Sigmoid colon (tissue), 7 donors: ENCODE data around the gene TRPV3. TPM values are rescaled to one million over a fixed set of nuclear protein-coding genes. Genes with fewer than 3 reads are reported as not detected.
"Not testable (repeated sequence)": the region's sequence is repeated elsewhere in the genome, so short reads cannot be mapped to it uniquely, and the experiment has no call there.

Source experiments
- DNase-seq: peaks from one replicate; pipeline ENCODE4 v3.0.0-alpha.2; 2019
- H3K27ac ChIP-seq, 4 donors: fragments of 200-600 bp; sonication (generic); one replicate each; pipeline ENCODE4 v1.5.1; 2016 to 2019; ENCODE audit warnings: mild to moderate bottlenecking in 1 of 4
- H3K27me3 ChIP-seq, 3 donors: fragments of 200-600 bp; sonication (generic); one replicate each; pipeline ENCODE4 v1.5.1; 2019; ENCODE audit warnings: mild to moderate bottlenecking in 1 of 3
- H3K36me3 ChIP-seq, 4 donors: fragments of 200-600 bp; sonication (generic); one replicate each; pipeline ENCODE4 v1.5.1; 2016 to 2019
- H3K4me1 ChIP-seq, 4 donors: fragments of 200-600 bp; sonication (generic); one replicate each; pipeline ENCODE4 v1.5.1; 2017 to 2019
- H3K4me3 ChIP-seq, 4 donors: fragments of 200-600 bp; sonication (generic); one replicate each; pipeline ENCODE4 v1.5.1; 2017 to 2019; ENCODE audit warnings: mild to moderate bottlenecking in 2 of 4, moderate library complexity in 1 of 4
- H3K9me3 ChIP-seq, 4 donors: fragments of 200-600 bp in 3 of 4; sonication (generic) in 3 of 4; one replicate each; pipeline versions ENCODE4 v1.5.1 to v1.6.1; 2013 to 2019
- CTCF ChIP-seq, 4 experiments: fragments of 450-650 bp in 3 of 4; fragments of 200-600 bp in 1 of 4; IDR thresholded peaks; one replicate each; pipeline ENCODE4 v1.5.1; 2016 to 2019; ENCODE audit warnings: antibody characterized with exemption in 4 of 4, mild to moderate bottlenecking in 3 of 4, moderate library complexity in 2 of 4
- EP300 ChIP-seq, 4 donors: sonication (generic); formaldehyde crosslinking; IDR thresholded peaks; one replicate each; pipeline ENCODE4 v1.6.1; 2017; ENCODE audit warnings: antibody characterized with exemption in 4 of 4
- POLR2A ChIP-seq, 2 donors: fragments of 450-650 bp; IDR thresholded peaks; one replicate each; pipeline ENCODE4 v1.6.1; 2016; ENCODE audit warnings: antibody characterized with exemption in 2 of 2, mild to moderate bottlenecking in 2 of 2, moderate library complexity in 2 of 2
- POLR2AphosphoS5 ChIP-seq, 4 donors: sonication (generic); formaldehyde crosslinking; IDR thresholded peaks; one replicate each; pipeline ENCODE4 v1.6.1; 2017; ENCODE audit warnings: antibody characterized with exemption in 4 of 4
- WGBS, 2 donors: extraction: QIAGEN DNeasy Blood & Tissue Kit; methylation state at CpG; one replicate each; pipeline ENCODE4 v1.1.7; 2013; 5-methylcytosine and 5-hydroxymethylcytosine counted together
- intact Hi-C: fragments of 100-400 bp; cut with DNase I; formaldehyde crosslinking; loops from one replicate; pipeline ENCODE4 v1.15.1; 2023
- polyA plus RNA-seq, 3 donors: library from polyadenylated mRNA; stranded (reverse); fragments of 200-250 nt; gene quantifications; one replicate each; pipeline ENCODE4 v1.2.3, GENCODE V29; 2013
- total RNA-seq, 4 donors: library from RNA; depleted of rRNA; stranded (reverse); fragments of >200 nt; gene quantifications; one replicate each; pipeline ENCODE4 v1.1.0, GENCODE V29; 2016
- donor health status: healthy with polysubstance abuse.
- donor health status: Bipolar disorder and iron deficiency.
- donor health status: healthy.

Gene TRPV3
- total and polyA plus RNA-seq, 7 donors, result 0.14 to 3.3 (median 1.8) TPM

DNA sequence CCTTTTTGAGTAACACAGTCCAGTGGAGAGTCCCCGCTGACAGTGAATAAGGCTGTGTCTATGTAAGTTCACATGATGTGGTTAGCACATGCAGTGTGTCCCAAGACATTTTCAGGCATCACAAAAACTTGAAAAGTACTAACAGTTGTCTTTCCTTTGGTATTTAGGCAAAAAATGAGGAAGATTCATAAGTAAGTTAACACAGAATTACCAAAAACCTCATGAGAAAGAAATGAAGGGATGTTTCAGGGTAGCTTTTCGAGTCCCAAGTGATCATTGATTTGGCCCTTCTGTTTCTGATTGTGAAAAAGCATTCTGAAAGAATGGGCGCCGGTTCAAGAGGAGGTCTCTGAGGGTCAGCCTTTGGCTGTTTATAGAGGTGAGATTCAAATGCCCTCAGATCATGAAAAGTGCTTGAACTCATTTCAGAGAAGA lies 82.3 kb downstream of the TRPV3 start:
- no peak for DNase-seq
- 67 to 90% methylated on average over 4 of the region's 4 CpGs for WGBS, 2 donors
- Histone ChIP-seq H3K36me3 (no peaks in the 10 kb centered on the region), H3K27me3 (no peaks in the 10 kb centered on the region), H3K4me3 (peak overlapping the region in 1 of 4 donors; percentile 35), H3K27ac (peak overlapping the region; percentile 43 to 61 (median 53)), H3K4me1 (no peaks in the 10 kb centered on the region), H3K9me3 (no peaks in the 10 kb centered on the region)
- intact Hi-C loops, result loop anchor here (10.0 kb wide), 1 partner anchor 60 kb away; no protein-coding TSS in a partner anchor
- TF ChIP-seq EP300 (IDR thresholded peaks at IDR 0.05) (no peak), CTCF (IDR thresholded peaks at IDR 0.05) (no peak), POLR2A (IDR thresholded peaks at IDR 0.05) (no peak), POLR2AphosphoS5 (IDR thresholded peaks at IDR 0.05) (no peak)

DNA sequence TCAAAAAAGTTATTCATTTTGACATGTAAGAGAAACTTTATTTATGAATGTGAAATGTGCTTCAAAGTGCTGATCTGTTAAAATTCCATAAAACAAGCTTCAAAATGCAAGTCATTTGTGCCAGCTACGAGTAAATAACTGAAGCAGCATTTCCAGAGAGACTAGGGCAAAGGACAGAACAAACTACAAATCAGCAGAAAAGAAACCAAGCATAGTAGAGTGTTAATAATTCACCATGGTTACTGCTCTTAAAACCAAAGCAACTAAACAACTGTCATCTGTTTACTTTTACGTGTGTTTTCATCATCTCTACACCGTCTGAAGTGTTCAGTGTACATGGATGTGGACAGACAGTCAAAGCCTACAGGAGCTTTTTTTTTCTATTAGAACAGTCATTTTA lies 83.4 kb downstream of the TRPV3 start:
- no peak for DNase-seq
- Histone ChIP-seq H3K9me3 (no peaks in the 10 kb centered on the region), H3K4me1 (no peaks in the 10 kb centered on the region), H3K36me3 (no peaks in the 10 kb centered on the region), H3K27me3 (no peaks in the 10 kb centered on the region), H3K27ac (peak overlapping the region in 3 of 4 donors; percentile 8 to 61 (median 61)), H3K4me3 (no peak overlapping the region)
- TF ChIP-seq EP300 (IDR thresholded peaks at IDR 0.05) (no peak), POLR2A (IDR thresholded peaks at IDR 0.05) (no peak), POLR2AphosphoS5 (IDR thresholded peaks at IDR 0.05) (no peak)
- intact Hi-C loops, result loop anchor here (10.0 kb wide), 1 partner anchor 61 kb away; no protein-coding TSS in a partner anchor
- 3 to 41% methylated on average over 3 of the region's 3 CpGs for WGBS, 2 donors

DNA sequence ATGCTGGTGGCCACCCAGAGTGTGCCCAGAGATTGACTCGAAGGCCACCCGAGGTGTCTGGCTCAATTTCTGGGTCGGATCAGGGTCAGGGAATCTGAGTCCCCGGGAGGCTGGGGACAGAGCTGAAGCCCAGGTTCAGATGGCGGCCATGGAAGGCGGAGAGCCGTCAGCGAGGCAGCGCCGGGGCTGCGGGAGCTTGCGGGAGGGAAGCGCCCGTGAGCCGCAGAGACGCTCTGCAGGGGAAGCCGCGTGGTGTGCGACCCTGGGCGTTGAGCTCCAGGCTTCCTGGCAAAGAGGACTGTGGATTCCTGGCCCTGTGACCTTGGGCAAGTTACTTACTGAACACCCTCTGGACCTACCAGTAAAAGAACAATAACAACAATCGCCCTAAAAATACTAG lies 85.5 kb downstream of the TRPV3 start:
- H3K27me3 ChIP-seq, result no peaks in the 10 kb centered on the region
- no peak for DNase-seq
- no peaks in the 10 kb centered on the region for H3K4me1 ChIP-seq
- intact Hi-C loops, result loop anchor here (10.0 kb wide), 1 partner anchor 63 kb away; no protein-coding TSS in a partner anchor
- WGBS, 2 donors, result 94 to 97% methylated on average over 21 of the region's 21 CpGs
- TF ChIP-seq CTCF (IDR thresholded peaks at IDR 0.05), result no peak
- no peak for TF ChIP-seq POLR2AphosphoS5 (IDR thresholded peaks at IDR 0.05)
- TF ChIP-seq EP300 (IDR thresholded peaks at IDR 0.05), result no peak
- TF ChIP-seq POLR2A (IDR thresholded peaks at IDR 0.05), result no peak
- H3K9me3 ChIP-seq, result no peaks in the 10 kb centered on the region
- no peak overlapping the region for H3K27ac ChIP-seq
- H3K4me3 ChIP-seq, result no peak overlapping the region
- no peaks in the 10 kb centered on the region for H3K36me3 ChIP-seq

DNA sequence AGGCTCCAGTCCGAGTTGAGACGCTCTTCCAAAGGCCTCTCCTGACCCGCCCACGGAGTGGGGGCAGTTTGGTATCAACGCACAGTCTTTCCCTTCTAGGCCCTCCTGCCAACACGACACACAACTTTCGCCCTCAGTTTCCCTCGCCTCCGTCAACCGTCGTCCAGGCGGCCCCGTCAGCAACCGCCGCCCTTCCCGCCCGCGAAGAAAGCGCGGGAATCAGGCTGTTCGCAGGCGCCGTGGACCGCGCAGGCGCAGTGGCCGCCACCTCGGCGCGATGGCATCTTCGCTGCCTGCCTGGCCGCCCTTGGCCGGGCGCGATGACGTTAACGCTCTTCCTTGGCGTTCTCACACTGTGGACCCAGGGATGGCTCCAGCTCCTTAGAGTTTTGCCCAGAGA lies 86.0 kb downstream of the TRPV3 start, which contains the start of gene SPATA22:
Gene SPATA22 (minus strand): TSS at position 221 of the 400 bp plus-strand sequence. CDS start 2,494 bp downstream, outside the sequence.
- intact Hi-C loops, result loop anchor here (10.0 kb wide), 1 partner anchor 63 kb away; no protein-coding TSS in a partner anchor
- no peak within 1 kb of the TSS for H3K4me3 ChIP-seq
- 93 to 97% methylated on average over 38 of the region's 38 CpGs for WGBS, 2 donors
- H3K9me3 ChIP-seq, result no peaks in the 10 kb centered on the region
- H3K27ac ChIP-seq, result no peak within 1 kb of the TSS
- H3K27me3 ChIP-seq, result no peaks in the 10 kb centered on the region
- DNase-seq, result no peak
- H3K36me3 ChIP-seq, result no peaks in the 10 kb centered on the region
- TF ChIP-seq POLR2AphosphoS5 (IDR thresholded peaks at IDR 0.05) (no peak), POLR2A (IDR thresholded peaks at IDR 0.05) (no peak), CTCF (IDR thresholded peaks at IDR 0.05) (no peak), EP300 (IDR thresholded peaks at IDR 0.05) (no peak)
- H3K4me1 ChIP-seq, result no peaks in the 10 kb centered on the region

DNA sequence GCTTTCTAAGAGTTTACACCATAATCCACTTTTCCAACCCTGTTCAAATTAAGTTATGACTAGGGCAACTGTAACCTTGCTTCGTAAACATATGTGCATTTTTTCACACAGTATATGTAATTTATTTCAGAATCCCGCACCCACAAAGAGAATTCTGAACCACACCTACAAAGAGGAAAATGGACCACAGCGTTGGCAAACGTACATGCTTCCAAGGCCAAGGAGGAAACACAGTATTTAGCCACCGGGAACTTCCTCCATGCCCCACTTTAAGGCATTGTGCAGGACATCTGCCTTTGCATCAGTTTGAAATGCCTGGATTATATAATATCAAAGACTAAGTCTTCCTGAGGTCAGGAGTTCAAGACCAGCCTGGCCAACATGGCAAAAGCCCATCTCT lies 88.1 kb downstream of the TRPV3 start:
- WGBS, 2 donors, result 17 to 61% methylated on average over 5 of the region's 5 CpGs
- H3K4me3 ChIP-seq, result no peak overlapping the region
- TF ChIP-seq CTCF (IDR thresholded peaks at IDR 0.05) (no peak), EP300 (IDR thresholded peaks at IDR 0.05) (no peak), POLR2A (IDR thresholded peaks at IDR 0.05) (no peak), POLR2AphosphoS5 (IDR thresholded peaks at IDR 0.05) (no peak)

GRCh38 chr17:3466355-3466754 lies 91.3 kb downstream of the TRPV3 start:
- DNase-seq, intact Hi-C loops, H3K9me3 ChIP-seq, H3K4me3 ChIP-seq, H3K27me3 ChIP-seq, H3K4me1 ChIP-seq, H3K36me3 ChIP-seq, H3K27ac ChIP-seq: not testable (repeated sequence)
- 29 to 74% methylated on average over 1 of the region's 1 CpG for WGBS, 2 donors

More for the DNA sequence above, 88.1 kb downstream of the TRPV3 start:
- Histone ChIP-seq H3K4me1 (no peaks in the 10 kb centered on the region), H3K27ac (no peak overlapping the region), H3K27me3 (no peaks in the 10 kb centered on the region), H3K36me3 (no peaks in the 10 kb centered on the region), H3K9me3 (no peaks in the 10 kb centered on the region)
- DNase-seq, result no peak
- intact Hi-C loops, result no loop called here
